Esophagus muscularis mucosa (tissue), 4 donors: ENCODE data around the gene P4HTM.

Experiments used
- EP300 ChIP-seq: sonication (generic); formaldehyde crosslinking; IDR thresholded peaks from one replicate; pipeline ENCODE4 v1.6.1; 2017; ENCODE audit warnings: antibody characterized with exemption
- POLR2AphosphoS5 ChIP-seq, 2 donors: sonication (generic); formaldehyde crosslinking; IDR thresholded peaks; one replicate each; pipeline ENCODE4 v1.6.1; 2017; ENCODE audit warnings: antibody characterized with exemption in 2 of 2
- TF ChIP-seq, protein P1 (sequence below), 3 experiments: fragments of 200-600 bp in 2 of 3; fragments of 450-650 bp in 1 of 3; sonication (generic) in 2 of 3; IDR thresholded peaks; one replicate each; pipeline ENCODE4 v1.5.1; 2017 to 2019; ENCODE audit warnings: antibody characterized with exemption in 3 of 3, mild to moderate bottlenecking in 2 of 3, moderate library complexity in 1 of 3

DNA sequence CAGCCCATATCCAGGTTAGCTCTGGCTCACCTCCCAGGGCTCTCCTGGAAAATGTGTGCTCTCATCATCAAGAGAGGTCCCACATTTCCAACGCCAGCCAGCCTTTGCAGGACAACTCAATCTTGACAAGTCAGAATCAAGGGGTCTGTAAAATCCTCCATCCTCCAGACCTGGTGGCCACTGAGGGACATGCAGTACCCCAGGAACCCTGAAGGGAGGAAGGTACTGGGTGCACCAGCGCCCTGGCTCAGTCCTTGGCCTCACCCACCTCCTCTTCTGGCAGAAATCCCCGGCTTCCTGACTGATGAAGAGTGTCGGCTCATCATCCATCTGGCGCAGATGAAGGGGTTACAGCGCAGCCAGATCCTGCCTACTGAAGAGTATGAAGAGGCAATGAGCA, 11.1 kb downstream of the P4HTM start:
- TF ChIP-seq, protein P1, sequence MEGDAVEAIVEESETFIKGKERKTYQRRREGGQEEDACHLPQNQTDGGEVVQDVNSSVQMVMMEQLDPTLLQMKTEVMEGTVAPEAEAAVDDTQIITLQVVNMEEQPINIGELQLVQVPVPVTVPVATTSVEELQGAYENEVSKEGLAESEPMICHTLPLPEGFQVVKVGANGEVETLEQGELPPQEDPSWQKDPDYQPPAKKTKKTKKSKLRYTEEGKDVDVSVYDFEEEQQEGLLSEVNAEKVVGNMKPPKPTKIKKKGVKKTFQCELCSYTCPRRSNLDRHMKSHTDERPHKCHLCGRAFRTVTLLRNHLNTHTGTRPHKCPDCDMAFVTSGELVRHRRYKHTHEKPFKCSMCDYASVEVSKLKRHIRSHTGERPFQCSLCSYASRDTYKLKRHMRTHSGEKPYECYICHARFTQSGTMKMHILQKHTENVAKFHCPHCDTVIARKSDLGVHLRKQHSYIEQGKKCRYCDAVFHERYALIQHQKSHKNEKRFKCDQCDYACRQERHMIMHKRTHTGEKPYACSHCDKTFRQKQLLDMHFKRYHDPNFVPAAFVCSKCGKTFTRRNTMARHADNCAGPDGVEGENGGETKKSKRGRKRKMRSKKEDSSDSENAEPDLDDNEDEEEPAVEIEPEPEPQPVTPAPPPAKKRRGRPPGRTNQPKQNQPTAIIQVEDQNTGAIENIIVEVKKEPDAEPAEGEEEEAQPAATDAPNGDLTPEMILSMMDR (IDR thresholded peaks at IDR 0.05), result no peak
- TF ChIP-seq POLR2AphosphoS5 (IDR thresholded peaks at IDR 0.05), result no peak
- no peak for TF ChIP-seq EP300
